GM23338 (cell line): ENCODE results near the gene TMEFF1. TPM values are rescaled to one million over a fixed set of nuclear protein-coding genes. Genes with fewer than 3 reads are reported as not detected.

ENCODE experiments used
- ATAC-seq: fragments of 200-7000 bp; cut with Tn5 transposase; 3 replicates; pipeline ENCODE4 v1.9.1; 2020
- DNase-seq: peaks from one replicate; pipeline ENCODE4 v3.0.0-alpha.2; 2015; ENCODE audit warnings: low spot score
- H2AFZ ChIP-seq: fragments of 200-600 bp; sonication (generic); 2 replicates; pipeline ENCODE4 v1.8.0; 2016; ENCODE audit warnings: antibody characterized with exemption, mild to moderate bottlenecking, moderate library complexity
- H3F3A ChIP-seq: fragments of 200-600 bp; sonication (generic); replicated peaks from 2 replicates; pipeline ENCODE4 v1.8.0; 2017; ENCODE audit warnings: antibody characterized with exemption, mixed run types, low read depth
- H3K27ac ChIP-seq: fragments of 200-600 bp; sonication (generic); 2 replicates; pipeline ENCODE4 v1.6.1; 2016; ENCODE audit warnings: low read depth
- H3K27me3 ChIP-seq: fragments of 200-600 bp; sonication (generic); 2 replicates; pipeline ENCODE4 v1.8.0; 2016; ENCODE audit warnings: mild to moderate bottlenecking, mixed run types, moderate library complexity; ENCODE audit not compliant: insufficient read depth
- H3K36me3 ChIP-seq: fragments of 200-600 bp; sonication (generic); 2 replicates; pipeline ENCODE4 v1.8.0; 2016; ENCODE audit warnings: mild to moderate bottlenecking; ENCODE audit not compliant: insufficient read depth
- H3K4me1 ChIP-seq: fragments of 200-600 bp; sonication (generic); 2 replicates; pipeline ENCODE4 v1.8.0; 2016; ENCODE audit warnings: mild to moderate bottlenecking, moderate library complexity; ENCODE audit not compliant: insufficient read depth
- H3K4me2 ChIP-seq: fragments of 200-600 bp; sonication (generic); 2 replicates; pipeline ENCODE4 v1.7.1; 2017; ENCODE audit warnings: mixed run types
- H3K4me3 ChIP-seq: fragments of 200-600 bp; sonication (generic); 2 replicates; pipeline ENCODE4 v1.6.1; 2016; ENCODE audit warnings: mixed run types
- H3K79me2 ChIP-seq: fragments of 200-600 bp; sonication (generic); replicated peaks from 2 replicates; pipeline ENCODE4 v1.8.0; 2017; ENCODE audit warnings: mild to moderate bottlenecking; ENCODE audit not compliant: insufficient read depth
- H3K9me2 ChIP-seq: fragments of 200-600 bp; sonication (generic); 2 replicates; pipeline ENCODE4 v1.8.0; 2017; ENCODE audit not compliant: insufficient read depth
- H4K20me1 ChIP-seq: fragments of 200-600 bp; sonication (generic); replicated peaks from 2 replicates; pipeline ENCODE4 v1.8.0; 2017; ENCODE audit warnings: mild to moderate bottlenecking; ENCODE audit not compliant: insufficient read depth
- H3K27ac Mint-ChIP-seq: 2 replicates; pipeline ENCODE4 v1.8.0; 2020; ENCODE audit warnings: inconsistent platforms, mild to moderate bottlenecking, moderate library complexity, mixed read lengths
- H3K27me3 Mint-ChIP-seq: 3 replicates; pipeline ENCODE4 v1.8.0; 2022; ENCODE audit warnings: low read depth, mild to moderate bottlenecking, moderate library complexity, mixed read lengths, inconsistent platforms; ENCODE audit not compliant: insufficient read depth, poor library complexity
- H3K36me3 Mint-ChIP-seq: 3 replicates; pipeline ENCODE4 v1.8.0; 2021; ENCODE audit warnings: low read depth, mild to moderate bottlenecking, inconsistent platforms, moderate library complexity, mixed read lengths
- H3K4me1 Mint-ChIP-seq: 3 replicates; pipeline ENCODE4 v1.8.0; 2020; ENCODE audit warnings: mild to moderate bottlenecking, inconsistent platforms, mixed read lengths
- H3K4me3 Mint-ChIP-seq: 3 replicates; pipeline ENCODE4 v1.8.0; 2021; ENCODE audit warnings: moderate library complexity, mild to moderate bottlenecking, inconsistent platforms, mixed read lengths
- H3K9me3 Mint-ChIP-seq: 3 replicates; pipeline ENCODE4 v1.8.0; 2020; ENCODE audit warnings: moderate library complexity, mild to moderate bottlenecking, inconsistent platforms, mixed read lengths
- CREB1 ChIP-seq: fragments of 250-450 bp; sonication (Bioruptor Pico); IDR thresholded peaks from 2 replicates; pipeline ENCODE4 v1.5.0; 2020; ENCODE audit warnings: low read depth, mild to moderate bottlenecking, moderate library complexity
- ETS1 ChIP-seq: IDR thresholded peaks from 2 replicates; pipeline ENCODE4 v1.6.1; 2016; ENCODE audit warnings: antibody characterized with exemption
- EZH2 ChIP-seq: fragments of 200-600 bp; sonication (generic); IDR thresholded peaks from one replicate; pipeline ENCODE4 v1.8.0; 2017; ENCODE audit warnings: antibody characterized with exemption, mild to moderate bottlenecking, low read depth; ENCODE audit not compliant: unreplicated experiment
- EZH2phosphoT487 ChIP-seq: fragments of 200-600 bp; sonication (generic); IDR thresholded peaks from one replicate; pipeline ENCODE4 v1.8.1; 2018; ENCODE audit warnings: antibody characterized with exemption; ENCODE audit not compliant: unreplicated experiment
- JUNB ChIP-seq: IDR thresholded peaks from one replicate; pipeline ENCODE4 v1.6.1; 2016; ENCODE audit warnings: antibody characterized with exemption; ENCODE audit not compliant: unreplicated experiment
- NANOG ChIP-seq: IDR thresholded peaks from 2 replicates; pipeline ENCODE4 v1.6.1; 2016; ENCODE audit warnings: antibody characterized with exemption, borderline replicate concordance
- POLR2AphosphoS5 ChIP-seq: IDR thresholded peaks from 2 replicates; pipeline ENCODE4 v1.6.1; 2016; ENCODE audit warnings: antibody characterized with exemption, low read depth
- REST ChIP-seq: IDR thresholded peaks from one replicate; pipeline ENCODE4 v1.6.1; 2018; ENCODE audit warnings: antibody characterized with exemption; ENCODE audit not compliant: unreplicated experiment
- ZNF114 ChIP-seq: fragments of 250-450 bp; sonication (Bioruptor Pico); IDR thresholded peaks from 2 replicates; pipeline ENCODE4 v1.5.0; 2020; ENCODE audit warnings: mild to moderate bottlenecking, moderate library complexity
- ZNF331 ChIP-seq: fragments of 250-450 bp; sonication (Bioruptor Pico); IDR thresholded peaks from 2 replicates; pipeline ENCODE4 v1.5.0; 2020; ENCODE audit warnings: low read depth, mild to moderate bottlenecking, moderate library complexity
- ZNF462 ChIP-seq: fragments of 250-450 bp; sonication (Bioruptor Pico); IDR thresholded peaks from 2 replicates; pipeline ENCODE4 v1.5.0; 2020; ENCODE audit warnings: mild to moderate bottlenecking, moderate library complexity
- polyA plus RNA-seq: library from polyadenylated mRNA; unstranded; fragments of >200 nt; fragmentation: Nextera tagmentation; extraction: Ambion mirVana; gene quantifications from 2 replicates; pipeline ENCODE4 v1.2.1, GENCODE V29; 2016
- total RNA-seq: library from RNA; depleted of rRNA; stranded (reverse); fragments of >200 nt; shearing (Covaris generic); gene quantifications from 2 replicates; pipeline ENCODE4 v1.2.3, GENCODE V29; 2014

Gene TMEFF1
- total and polyA plus RNA-seq, 2 experiments from 2014 or later: 6.6 to 85.2 TPM

- H3F3A ChIP-seq: no peaks in the 10 kb centered on the region
- Mint-ChIP-seq H3K4me1 (peaks cover 14% of the 10 kb centered on the region), H3K27ac (no peak overlapping the region), H3K4me3 (no peak overlapping the region), H3K9me3 (no peaks in the 10 kb centered on the region), H3K27me3 (peaks cover 3% of the 10 kb centered on the region), H3K36me3 (no peaks in the 10 kb centered on the region)
- no peak for DNase-seq
- no peaks in the 10 kb centered on the region for H3K27me3 ChIP-seq
- no peak overlapping the region for H3K27ac ChIP-seq
- H3K9me2 ChIP-seq: no peaks in the 10 kb centered on the region
- H3K36me3 ChIP-seq: no peaks in the 10 kb centered on the region
- H3K4me3 ChIP-seq: no peak overlapping the region
- H4K20me1 ChIP-seq: no peaks in the 10 kb centered on the region
- no peaks in the 10 kb centered on the region for H3K79me2 ChIP-seq
- ATAC-seq: no peak
- no peak overlapping the region for H2AFZ ChIP-seq
- H3K4me2 ChIP-seq: no peak overlapping the region
- peaks cover 6% of the 10 kb centered on the region; the same call in 1 of the 2 replicates for H3K4me1 ChIP-seq
- TF ChIP-seq ZNF462 (CRISPR knock-in tag): no peak
- no peak for TF ChIP-seq ZNF331 (CRISPR knock-in tag)
- no peak for TF ChIP-seq JUNB
- TF ChIP-seq ZNF114 (CRISPR knock-in tag): no peak
- TF ChIP-seq NANOG: no peak
- TF ChIP-seq EZH2phosphoT487: no peak
Observed at GRCh38 chr9:100466829-100467221, 6.1 kb upstream of the TMEFF1 start.

GRCh38 chr9:100468041-100468440 is 4.9 kb upstream of the TMEFF1 start:
- H3K36me3 ChIP-seq: no peaks in the 10 kb centered on the region
- 0 out of 2 replicates have a peak, but pooled peaks cover 4% of the 10 kb centered on the region for H3F3A ChIP-seq
- no peak overlapping the region for H2AFZ ChIP-seq
- H3K4me1 Mint-ChIP-seq: peaks cover 15% of the 10 kb centered on the region
- no peaks in the 10 kb centered on the region for H3K36me3 Mint-ChIP-seq
- H3K9me2 ChIP-seq: no peaks in the 10 kb centered on the region
- no peaks in the 10 kb centered on the region for H3K27me3 ChIP-seq
- peaks cover 8% of the 10 kb centered on the region; the same call in 1 of the 2 replicates for H3K4me1 ChIP-seq
- no peak for ATAC-seq
- no peak overlapping the region for H3K4me3 Mint-ChIP-seq
- H3K9me3 Mint-ChIP-seq: no peaks in the 10 kb centered on the region
- no peaks in the 10 kb centered on the region for H4K20me1 ChIP-seq
- no peaks in the 10 kb centered on the region for H3K79me2 ChIP-seq
- H3K4me2 ChIP-seq: no peak overlapping the region
- peaks cover 11% of the 10 kb centered on the region for H3K27me3 Mint-ChIP-seq
- H3K4me3 ChIP-seq: no peak overlapping the region
- no peak for DNase-seq
- H3K27ac ChIP-seq: no peak overlapping the region
- no peak overlapping the region for H3K27ac Mint-ChIP-seq
- TF ChIP-seq EZH2 (no peak), ZNF114 (CRISPR knock-in tag) (no peak), NANOG (no peak), JUNB (no peak), EZH2phosphoT487 (no peak), ZNF331 (CRISPR knock-in tag) (no peak), REST (no peak), POLR2AphosphoS5 (no peak), CREB1 (CRISPR knock-in tag) (no peak), ETS1 (no peak)
